Right lobe of liver (tissue), 6 donors: ENCODE data around the gene TASOR. TPM values are rescaled to one million over a fixed set of nuclear protein-coding genes. Genes with fewer than 3 reads are reported as not detected.

Experiments
- ATAC-seq, 4 donors: fragments of 200-7000 bp; cut with Tn5 transposase; one replicate each; pipeline ENCODE4 v1.9.1; 2020; ENCODE audit warnings: mild to moderate bottlenecking in 4 of 4, moderate library complexity in 4 of 4
- DNase-seq, 3 donors: peaks; one replicate each; pipeline ENCODE4 v3.0.0-alpha.2; 2020
- H3K27ac ChIP-seq, 3 donors: fragments of 200-600 bp; one replicate each; pipeline ENCODE4 v1.8.0; 2022
- H3K27me3 ChIP-seq, 2 donors: fragments of 200-600 bp; one replicate each; pipeline ENCODE4 v1.8.0; 2022
- H3K36me3 ChIP-seq, 4 donors: fragments of 200-600 bp; sonication (generic) in 1 of 4; one replicate each; pipeline versions ENCODE4 v1.5.1 to v1.8.0; 2017 to 2022; ENCODE audit warnings: control low read depth in 1 of 4
- H3K4me1 ChIP-seq, 4 donors: fragments of 200-600 bp; sonication (generic) in 1 of 4; one replicate each; pipeline versions ENCODE4 v1.5.1 to v1.8.0; 2017 to 2022; ENCODE audit warnings: control low read depth in 1 of 4
- H3K4me3 ChIP-seq, 3 donors: fragments of 200-600 bp; one replicate each; pipeline ENCODE4 v1.8.0; 2022
- H3K9me3 ChIP-seq, 4 donors: fragments of 200-600 bp; sonication (generic) in 1 of 4; one replicate each; pipeline versions ENCODE4 v1.5.1 to v1.8.0; 2017 to 2022; ENCODE audit warnings: control low read depth in 1 of 4
- CTCF ChIP-seq, 4 donors: fragments of 200-600 bp in 3 of 4; fragments of 450-650 bp in 1 of 4; IDR thresholded peaks; one replicate each; pipeline versions ENCODE4 v1.5.1 to v1.8.0; 2016 to 2022; ENCODE audit warnings: antibody characterized with exemption in 4 of 4, mild to moderate bottlenecking in 2 of 4
- POLR2A ChIP-seq: fragments of 450-650 bp; IDR thresholded peaks from one replicate; pipeline ENCODE4 v1.6.1; 2017; ENCODE audit warnings: antibody characterized with exemption, mild to moderate bottlenecking
- WGBS: methylation state at CpG from one replicate; pipeline ENCODE4 v1.1.6; 2018; ENCODE audit warnings: low coverage, low lambda C conversion rate; ENCODE audit not compliant: insufficient coverage; ENCODE audit errors: missing lambda C conversion rate; 5-methylcytosine and 5-hydroxymethylcytosine counted together
- intact Hi-C, 2 donors: fragments of 100-400 bp; cut with DNase I; formaldehyde crosslinking; loops; one replicate each; pipeline versions ENCODE4 v1.11.2 to v1.14.1; 2022
- total RNA-seq, 6 experiments: library from RNA; depleted of rRNA in 2 of 6; stranded (reverse); fragments of >200 nt in 2 of 6; fragmentation: NEBNext Ultra II Directional in 3 of 6; extraction: Animal tissue kit (Norgen Biotek cat#: 25700) in 3 of 6; gene quantifications; one replicate each; pipeline versions ENCODE4 v1.1.0 to v1.2.4, GENCODE V29; 2016 to 2023
- donor health status: DM: no; HTN: yes; CAD: no.
- donor health status: DM: no; HTN: no; CAD: no.
- donor health status: DM: no; HTN: no; CAD: no.
- donor health status: DM: no; HTN: yes; CAD: no.
- donor health status: DM: no; HTN: yes; CAD: no.

Gene TASOR
- total RNA-seq, 6 experiments from 2014 or later, result 13.7 to 31.0 (median 21.5) TPM

GRCh38 chr3:56664823-56665222 lies 18.2 kb downstream of the TASOR start:
- ATAC-seq (no peak), DNase-seq (no peak)
- no peaks in the 10 kb centered on the region for H3K9me3 ChIP-seq
- no peaks in the 10 kb centered on the region for H3K27me3 ChIP-seq
- TF ChIP-seq POLR2A, result no peak
- TF ChIP-seq CTCF (IDR thresholded peaks at IDR 0.05), result no peak
- no peaks in the 10 kb centered on the region for H3K4me1 ChIP-seq
- H3K36me3 ChIP-seq, result peaks cover 0 to 79% (median 12%) of the 10 kb centered on the region in 4 donors
- no CpG with 5 or more reads among the region's 2 CpGs for WGBS
- H3K4me3 ChIP-seq, result no peak overlapping the region
- H3K27ac ChIP-seq, result no peak overlapping the region
- intact Hi-C loops, result no loop called here

- WGBS, result 69% methylated on average over 1 of the region's 1 CpG
- TF ChIP-seq CTCF (IDR thresholded peaks at IDR 0.05) (no peak), POLR2A (no peak)
- Histone ChIP-seq H3K27me3 (no peaks in the 10 kb centered on the region), H3K4me1 (no peaks in the 10 kb centered on the region), H3K36me3 (peaks cover 0 to 47% (median 7%) of the 10 kb centered on the region in 4 donors), H3K4me3 (no peak overlapping the region), H3K27ac (no peak overlapping the region), H3K9me3 (no peaks in the 10 kb centered on the region)
- DNase-seq (no peak), ATAC-seq (no peak)
- intact Hi-C loops, result no loop called here
Measured at GRCh38 chr3:56655709-56656108, 27.4 kb downstream of the TASOR start.

- Histone ChIP-seq H3K27me3 (no peaks in the 10 kb centered on the region), H3K36me3 (peaks cover 0 to 35% (median 4%) of the 10 kb centered on the region in 4 donors), H3K9me3 (no peaks in the 10 kb centered on the region), H3K4me3 (no peak overlapping the region), H3K4me1 (no peaks in the 10 kb centered on the region), H3K27ac (no peak overlapping the region)
- TF ChIP-seq POLR2A (no peak), CTCF (IDR thresholded peaks at IDR 0.05) (no peak)
- ATAC-seq (no peak), DNase-seq (no peak)
- intact Hi-C loops, result no loop called here
- WGBS, result 100% methylated on average over 1 of the region's 1 CpG
Measured at GRCh38 chr3:56654460-56654859, 28.6 kb downstream of the TASOR start.

- intact Hi-C loops, result no loop called here
- ATAC-seq, result no peak
- Histone ChIP-seq H3K27me3 (no peaks in the 10 kb centered on the region), H3K9me3 (no peaks in the 10 kb centered on the region), H3K27ac (no peak overlapping the region), H3K36me3 (peaks cover 0 to 51% (median 4%) of the 10 kb centered on the region in 4 donors), H3K4me3 (no peak overlapping the region), H3K4me1 (no peaks in the 10 kb centered on the region)
- TF ChIP-seq POLR2A (no peak), CTCF (IDR thresholded peaks at IDR 0.05) (no peak)
- no peak for DNase-seq
- 85% methylated on average over 2 of the region's 2 CpGs for WGBS
Measured at GRCh38 chr3:56645407-56645806, 37.7 kb downstream of the TASOR start.
